Neural cell (in vitro differentiated cells): ENCODE data around the gene PIM3.
"Not testable (repeated sequence)": the region's sequence is repeated elsewhere in the genome, so short reads cannot be mapped to it uniquely, and the experiment has no call there.

Experiments
- EP300 ChIP-seq: fragments of 450-650 bp; conservative IDR thresholded peaks from 2 replicates; pipeline ENCODE4 v1.6.1; 2014; ENCODE audit warnings: antibody characterized with exemption, mild to moderate bottlenecking, moderate library complexity; ENCODE audit not compliant: poor library complexity, severe bottlenecking
- POLR2AphosphoS5 ChIP-seq: IDR thresholded peaks from 2 replicates; pipeline ENCODE4 v1.6.1; 2012
- RAD21 ChIP-seq: fragments of 450-650 bp; conservative IDR thresholded peaks from 2 replicates; pipeline ENCODE4 v1.6.1; 2014; ENCODE audit warnings: antibody characterized with exemption, mild to moderate bottlenecking, moderate library complexity
- TF ChIP-seq, protein P1 (sequence below): fragments of 450-650 bp; IDR thresholded peaks from 2 replicates; pipeline ENCODE4 v1.5.1; 2014; ENCODE audit warnings: antibody characterized with exemption, mild to moderate bottlenecking, moderate library complexity; ENCODE audit not compliant: poor library complexity, severe bottlenecking
- TF ChIP-seq, protein P2 (sequence below): IDR thresholded peaks from 2 replicates; pipeline ENCODE4 v1.6.1; 2012; ENCODE audit warnings: borderline replicate concordance

DNA sequence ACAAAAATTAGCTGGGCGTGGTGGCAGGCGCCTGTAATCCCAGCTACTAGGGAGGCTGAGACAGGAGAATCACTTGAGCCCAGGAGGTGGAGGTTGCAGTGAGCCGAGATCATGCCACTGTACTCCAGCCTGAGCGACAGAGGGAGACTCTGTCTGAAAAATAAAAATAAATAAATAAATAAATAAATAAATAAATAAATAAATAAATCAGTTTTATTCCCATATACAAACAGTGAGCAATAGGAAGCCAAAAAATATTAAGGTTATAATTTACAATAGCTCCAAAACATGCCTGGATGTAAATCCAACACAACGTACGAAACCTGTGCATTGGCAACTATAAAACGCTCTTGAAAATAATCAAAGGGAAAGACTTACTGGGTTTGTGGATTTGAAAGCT lies 21.2 kb downstream of the PIM3 start:
- not testable (repeated sequence) for TF ChIP-seq POLR2AphosphoS5, RAD21, EP300
- TF ChIP-seq, protein P1, sequence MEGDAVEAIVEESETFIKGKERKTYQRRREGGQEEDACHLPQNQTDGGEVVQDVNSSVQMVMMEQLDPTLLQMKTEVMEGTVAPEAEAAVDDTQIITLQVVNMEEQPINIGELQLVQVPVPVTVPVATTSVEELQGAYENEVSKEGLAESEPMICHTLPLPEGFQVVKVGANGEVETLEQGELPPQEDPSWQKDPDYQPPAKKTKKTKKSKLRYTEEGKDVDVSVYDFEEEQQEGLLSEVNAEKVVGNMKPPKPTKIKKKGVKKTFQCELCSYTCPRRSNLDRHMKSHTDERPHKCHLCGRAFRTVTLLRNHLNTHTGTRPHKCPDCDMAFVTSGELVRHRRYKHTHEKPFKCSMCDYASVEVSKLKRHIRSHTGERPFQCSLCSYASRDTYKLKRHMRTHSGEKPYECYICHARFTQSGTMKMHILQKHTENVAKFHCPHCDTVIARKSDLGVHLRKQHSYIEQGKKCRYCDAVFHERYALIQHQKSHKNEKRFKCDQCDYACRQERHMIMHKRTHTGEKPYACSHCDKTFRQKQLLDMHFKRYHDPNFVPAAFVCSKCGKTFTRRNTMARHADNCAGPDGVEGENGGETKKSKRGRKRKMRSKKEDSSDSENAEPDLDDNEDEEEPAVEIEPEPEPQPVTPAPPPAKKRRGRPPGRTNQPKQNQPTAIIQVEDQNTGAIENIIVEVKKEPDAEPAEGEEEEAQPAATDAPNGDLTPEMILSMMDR = not testable (repeated sequence)
- TF ChIP-seq, protein P2, sequence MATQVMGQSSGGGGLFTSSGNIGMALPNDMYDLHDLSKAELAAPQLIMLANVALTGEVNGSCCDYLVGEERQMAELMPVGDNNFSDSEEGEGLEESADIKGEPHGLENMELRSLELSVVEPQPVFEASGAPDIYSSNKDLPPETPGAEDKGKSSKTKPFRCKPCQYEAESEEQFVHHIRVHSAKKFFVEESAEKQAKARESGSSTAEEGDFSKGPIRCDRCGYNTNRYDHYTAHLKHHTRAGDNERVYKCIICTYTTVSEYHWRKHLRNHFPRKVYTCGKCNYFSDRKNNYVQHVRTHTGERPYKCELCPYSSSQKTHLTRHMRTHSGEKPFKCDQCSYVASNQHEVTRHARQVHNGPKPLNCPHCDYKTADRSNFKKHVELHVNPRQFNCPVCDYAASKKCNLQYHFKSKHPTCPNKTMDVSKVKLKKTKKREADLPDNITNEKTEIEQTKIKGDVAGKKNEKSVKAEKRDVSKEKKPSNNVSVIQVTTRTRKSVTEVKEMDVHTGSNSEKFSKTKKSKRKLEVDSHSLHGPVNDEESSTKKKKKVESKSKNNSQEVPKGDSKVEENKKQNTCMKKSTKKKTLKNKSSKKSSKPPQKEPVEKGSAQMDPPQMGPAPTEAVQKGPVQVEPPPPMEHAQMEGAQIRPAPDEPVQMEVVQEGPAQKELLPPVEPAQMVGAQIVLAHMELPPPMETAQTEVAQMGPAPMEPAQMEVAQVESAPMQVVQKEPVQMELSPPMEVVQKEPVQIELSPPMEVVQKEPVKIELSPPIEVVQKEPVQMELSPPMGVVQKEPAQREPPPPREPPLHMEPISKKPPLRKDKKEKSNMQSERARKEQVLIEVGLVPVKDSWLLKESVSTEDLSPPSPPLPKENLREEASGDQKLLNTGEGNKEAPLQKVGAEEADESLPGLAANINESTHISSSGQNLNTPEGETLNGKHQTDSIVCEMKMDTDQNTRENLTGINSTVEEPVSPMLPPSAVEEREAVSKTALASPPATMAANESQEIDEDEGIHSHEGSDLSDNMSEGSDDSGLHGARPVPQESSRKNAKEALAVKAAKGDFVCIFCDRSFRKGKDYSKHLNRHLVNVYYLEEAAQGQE = not testable (repeated sequence)
